ENCODE measurements around the gene NSMF. TPM values are rescaled to one million over a fixed set of nuclear protein-coding genes. Genes with fewer than 3 reads are reported as not detected.

The NSMF gene
- total RNA-seq, 1 donor from 2014 or later = 13.2 TPM

Other genes starting within 250 kb of the NSMF start
- gene RNF208, start 237.1 kb downstream of the NSMF start, total RNA-seq = under 0.01 and 0.13 TPM in 2 replicates
- 0.13 and 0.25 TPM in 2 replicates for gene CYSRT1, start 234.2 kb downstream of the NSMF start, total RNA-seq
- under 0.01 TPM in 1 of 2 replicates, not detected in the other for gene RNF224, start 231.8 kb downstream of the NSMF start, total RNA-seq
- not detected in 2 replicates for gene SLC34A3, start 228.4 kb downstream of the NSMF start, total RNA-seq
- gene TUBB4B, start 218.0 kb downstream of the NSMF start, total RNA-seq = 127 and 144 TPM in 2 replicates
- not detected in 2 replicates for gene STPG3, start 208.0 kb downstream of the NSMF start, total RNA-seq
- 55.4 and 56.7 TPM in 2 replicates for gene NELFB, start 204.0 kb downstream of the NSMF start, total RNA-seq
- gene TOR4A, start 181.6 kb downstream of the NSMF start, total RNA-seq = 23.5 and 31.4 TPM in 2 replicates
- 36.6 and 52.0 TPM in 2 replicates for gene NRARP, start 157.1 kb downstream of the NSMF start, total RNA-seq
- gene EXD3, start 36.2 kb downstream of the NSMF start, total RNA-seq = 12.2 and 20.1 TPM in 2 replicates
- gene NOXA1, start 35.9 kb downstream of the NSMF start, total RNA-seq = 1.3 and 2.1 TPM in 2 replicates
- 0.25 and 0.26 TPM in 2 replicates for gene ENTPD8, start 18.0 kb downstream of the NSMF start, total RNA-seq
- 0.39 and 1.1 TPM in 2 replicates for gene PNPLA7, start 91.1 kb upstream of the NSMF start, total RNA-seq
- 45.6 and 45.8 TPM in 2 replicates for gene MRPL41, start 92.5 kb upstream of the NSMF start, total RNA-seq
- 15.5 and 20.4 TPM in 2 replicates for gene DPH7, start 119.6 kb upstream of the NSMF start, total RNA-seq
- 13.7 and 15.0 TPM in 2 replicates for gene ZMYND19, start 131.2 kb upstream of the NSMF start, total RNA-seq
- gene ARRDC1, start 146.4 kb upstream of the NSMF start, total RNA-seq = 22.3 and 26.8 TPM in 2 replicates
- 38.3 and 47.4 TPM in 2 replicates for gene EHMT1, start 159.7 kb upstream of the NSMF start, total RNA-seq

Measured in dermis microvascular lymphatic vessel endothelial cell (primary cell).